Nephron (organoid): ENCODE data around the gene TIGD1.
"Not testable (repeated sequence)": the region's sequence is repeated elsewhere in the genome, so short reads cannot be mapped to it uniquely, and the experiment has no call there.

Source experiments
- H3K27ac Mint-ChIP-seq, 3 experiments: 2 replicates each; pipeline ENCODE4 v1.8.0; 2020; ENCODE audit warnings: mixed read lengths in 3 of 3, mild to moderate bottlenecking in 2 of 3, moderate library complexity in 1 of 3
- H3K27me3 Mint-ChIP-seq: 2 replicates; pipeline ENCODE4 v1.8.0; 2021; ENCODE audit warnings: low read depth, mild to moderate bottlenecking, moderate library complexity, mixed read lengths
- H3K36me3 Mint-ChIP-seq: 2 replicates; pipeline ENCODE4 v1.8.0; 2020; ENCODE audit warnings: low read depth, mixed read lengths
- H3K4me1 Mint-ChIP-seq: 2 replicates; pipeline ENCODE4 v1.8.0; 2020; ENCODE audit warnings: mixed read lengths
- H3K4me3 Mint-ChIP-seq, 3 experiments: 2 replicates each; pipeline ENCODE4 v1.8.0; 2020; ENCODE audit warnings: mild to moderate bottlenecking in 3 of 3, mixed read lengths in 3 of 3, moderate library complexity in 2 of 3
- H3K9me3 Mint-ChIP-seq: 2 replicates; pipeline ENCODE4 v1.8.0; 2020; ENCODE audit warnings: mixed read lengths
- CTCF ChIP-seq, 3 experiments: fragments of 200-600 bp; sonication (generic); IDR thresholded peaks; one replicate each; pipeline ENCODE4 v1.5.0; 2021; ENCODE audit warnings: antibody characterized with exemption in 3 of 3; ENCODE audit not compliant: unreplicated experiment in 3 of 3

The TIGD1 gene

GRCh38 chr2:232535761-232536530, 14.4 kb downstream of the TIGD1 start:
- Mint-ChIP-seq H3K4me1 (peaks cover 55% of the 10 kb centered on the region), H3K27me3 (no peaks in the 10 kb centered on the region), H3K36me3 (no peaks in the 10 kb centered on the region), H3K27ac (peak overlapping the region in 1 of 3 experiments; percentile 52), H3K4me3 (no peak overlapping the region), H3K9me3 (no peaks in the 10 kb centered on the region)
- TF ChIP-seq CTCF (IDR thresholded peaks at IDR 0.05; ENCODE audit: unreplicated experiment in 3 of 3) = no peak

- H3K9me3 Mint-ChIP-seq = no peaks in the 10 kb centered on the region
- H3K27me3 Mint-ChIP-seq = peaks cover 5% of the 10 kb centered on the region
- H3K27ac Mint-ChIP-seq = no peak overlapping the region
- no peak for TF ChIP-seq CTCF (IDR thresholded peaks at IDR 0.05; ENCODE audit: unreplicated experiment in 3 of 3)
- H3K36me3 Mint-ChIP-seq = no peaks in the 10 kb centered on the region
- peaks cover 55% of the 10 kb centered on the region for H3K4me1 Mint-ChIP-seq
- H3K4me3 Mint-ChIP-seq = no peak overlapping the region
Measured at GRCh38 chr2:232534940-232535651, 15.3 kb downstream of the TIGD1 start.

- no peaks in the 10 kb centered on the region for H3K9me3 Mint-ChIP-seq
- H3K4me3 Mint-ChIP-seq = no peak overlapping the region
- peak overlapping the region; percentile 38 to 54 (median 54) for H3K27ac Mint-ChIP-seq
- peaks cover 56% of the 10 kb centered on the region for H3K4me1 Mint-ChIP-seq
- H3K36me3 Mint-ChIP-seq = no peaks in the 10 kb centered on the region
- TF ChIP-seq CTCF (IDR thresholded peaks at IDR 0.05; ENCODE audit: unreplicated experiment in 3 of 3) = no peak
- peaks cover 5% of the 10 kb centered on the region for H3K27me3 Mint-ChIP-seq
Measured at GRCh38 chr2:232533944-232534710, 16.2 kb downstream of the TIGD1 start.

GRCh38 chr2:232532821-232533220, 17.5 kb downstream of the TIGD1 start:
- H3K36me3 Mint-ChIP-seq = not testable (repeated sequence)
- H3K4me1 Mint-ChIP-seq = peaks cover 56% of the 10 kb centered on the region

GRCh38 chr2:232532419-232532818, 17.9 kb downstream of the TIGD1 start:
- H3K27me3 Mint-ChIP-seq = peaks cover 18% of the 10 kb centered on the region
- H3K36me3 Mint-ChIP-seq = no peaks in the 10 kb centered on the region
- no peaks in the 10 kb centered on the region for H3K9me3 Mint-ChIP-seq
- H3K27ac Mint-ChIP-seq = peak overlapping the region in 2 of 3 experiments; percentile 30 to 88
- H3K4me3 Mint-ChIP-seq = no peak overlapping the region
- no peak for TF ChIP-seq CTCF (IDR thresholded peaks at IDR 0.05; ENCODE audit: unreplicated experiment in 3 of 3)
- peaks cover 54% of the 10 kb centered on the region for H3K4me1 Mint-ChIP-seq

More at GRCh38 chr2:232532821-232533220, 17.5 kb downstream of the TIGD1 start:
- not testable (repeated sequence) for H3K9me3 Mint-ChIP-seq, H3K4me3 Mint-ChIP-seq
- Mint-ChIP-seq H3K27ac (peak overlapping the region in 2 of 3 experiments; percentile 30 to 88), H3K27me3 (peaks cover 14% of the 10 kb centered on the region)

GRCh38 chr2:232530626-232531260, 19.6 kb downstream of the TIGD1 start:
- no peak overlapping the region for H3K27ac Mint-ChIP-seq
- no peak overlapping the region for H3K4me3 Mint-ChIP-seq
- H3K27me3 Mint-ChIP-seq = peaks cover 24% of the 10 kb centered on the region
- no peak for TF ChIP-seq CTCF (IDR thresholded peaks at IDR 0.05; ENCODE audit: unreplicated experiment in 3 of 3)
- peaks cover 46% of the 10 kb centered on the region for H3K4me1 Mint-ChIP-seq
- no peaks in the 10 kb centered on the region for H3K36me3 Mint-ChIP-seq
- no peaks in the 10 kb centered on the region for H3K9me3 Mint-ChIP-seq
